ENCODE results near the gene TMEM272. TPM values are rescaled to one million over a fixed set of nuclear protein-coding genes. Genes with fewer than 3 reads are reported as not detected.

TMEM272 gene
- total RNA-seq, 2 experiments from 2014 or later = 1.5 to 1.6 TPM

DNA sequence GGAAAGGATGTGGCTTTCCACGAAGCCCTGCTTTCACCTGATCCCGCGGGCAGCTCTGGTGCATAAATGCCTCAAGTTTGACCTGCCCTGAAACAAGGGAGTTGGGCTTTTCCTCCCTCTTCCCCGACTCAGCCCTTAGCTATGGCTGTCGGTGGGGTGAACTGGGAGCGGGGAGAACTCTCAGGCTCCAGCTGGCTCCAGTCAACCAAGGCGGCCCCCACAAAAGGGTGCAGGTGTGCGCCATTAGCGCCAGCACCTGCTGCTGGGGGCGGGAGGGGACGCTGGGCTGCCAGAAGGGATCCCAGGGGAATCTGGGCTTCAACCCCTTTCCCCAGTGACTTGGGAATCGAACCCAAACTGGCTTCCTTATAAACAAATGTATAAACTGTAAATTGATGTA, 33.9 kb downstream of the TMEM272 start:
- peaks cover 2% of the 10 kb centered on the region for H3K9me3 Mint-ChIP-seq
- no peak for DNase-seq
- peak overlapping the region; percentile 56 for H3K27ac Mint-ChIP-seq
- H3K4me1 Mint-ChIP-seq = peaks cover 54% of the 10 kb centered on the region
- H3K4me3 Mint-ChIP-seq = no peak overlapping the region
- H3K27me3 Mint-ChIP-seq = no peaks in the 10 kb centered on the region
- H3K36me3 Mint-ChIP-seq = peaks cover 24% of the 10 kb centered on the region

DNA sequence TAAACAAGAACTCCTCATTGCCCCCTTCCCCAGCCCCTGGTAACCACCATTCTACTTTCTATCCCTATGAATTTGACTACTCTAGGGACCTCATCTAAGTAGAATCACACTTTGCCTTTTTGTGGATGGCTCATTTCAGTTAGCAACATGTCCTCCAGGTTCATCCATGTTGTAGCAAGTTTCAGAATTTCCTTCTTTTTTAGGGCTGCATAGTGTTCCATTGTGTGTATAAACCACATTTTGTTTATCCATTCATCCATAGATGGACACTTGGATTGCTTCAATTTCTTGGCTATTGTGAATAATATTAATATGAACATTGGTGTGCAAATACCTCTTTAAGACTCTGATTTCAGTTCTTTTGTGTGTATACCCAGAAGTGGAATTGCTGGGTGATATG, 36.2 kb downstream of the TMEM272 start:
- peaks cover 50% of the 10 kb centered on the region for H3K4me1 Mint-ChIP-seq
- H3K36me3 Mint-ChIP-seq = peaks cover 41% of the 10 kb centered on the region
- H3K27me3 Mint-ChIP-seq = no peaks in the 10 kb centered on the region
- H3K9me3 Mint-ChIP-seq = peaks cover 2% of the 10 kb centered on the region
- peak overlapping the region; percentile 46 for H3K27ac Mint-ChIP-seq
- no peak for DNase-seq
- no peak overlapping the region for H3K4me3 Mint-ChIP-seq

DNA sequence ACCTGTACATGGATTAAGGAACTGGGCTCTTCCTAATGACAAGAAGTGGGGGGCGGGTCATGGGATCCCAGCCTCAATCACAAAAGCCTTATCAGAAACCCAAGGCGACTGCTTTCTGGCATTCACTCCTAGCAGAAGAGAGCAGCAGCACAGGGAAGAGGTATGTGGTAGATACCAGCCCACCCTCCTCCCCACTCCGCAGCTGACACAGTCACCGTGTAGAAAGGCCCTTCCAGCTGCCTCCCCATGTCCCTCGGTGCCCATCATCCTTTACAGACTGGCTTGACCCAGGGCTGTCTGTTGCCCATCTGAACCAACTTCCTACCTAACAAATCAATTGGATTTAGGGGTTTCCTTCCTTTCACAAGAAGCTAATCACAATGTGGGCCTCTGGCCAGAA, 37.9 kb downstream of the TMEM272 start:
- peak overlapping the region; percentile 49 for H3K27ac Mint-ChIP-seq
- H3K4me1 Mint-ChIP-seq = peaks cover 54% of the 10 kb centered on the region
- peaks cover 44% of the 10 kb centered on the region for H3K36me3 Mint-ChIP-seq
- peaks cover 2% of the 10 kb centered on the region for H3K9me3 Mint-ChIP-seq
- no peak overlapping the region for H3K4me3 Mint-ChIP-seq
- H3K27me3 Mint-ChIP-seq = no peaks in the 10 kb centered on the region
- no peak for DNase-seq

DNA sequence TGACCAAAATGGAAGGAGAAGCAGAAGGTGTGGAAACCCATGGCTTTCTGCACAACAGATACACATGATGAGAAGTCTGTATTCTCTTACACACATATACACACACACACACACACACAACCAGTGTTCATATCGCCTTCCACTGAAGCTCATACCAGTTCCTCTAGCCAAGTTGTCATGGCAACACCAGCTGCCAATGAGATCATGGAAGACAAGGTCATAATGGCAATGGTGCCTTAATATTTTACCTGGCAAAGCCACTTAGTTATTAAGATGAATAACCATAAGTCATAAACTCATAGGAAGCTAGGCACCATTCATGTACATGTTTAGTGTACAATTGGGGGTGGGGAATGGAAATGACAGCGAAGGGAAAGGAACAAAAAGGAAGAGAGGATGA, 38.4 kb downstream of the TMEM272 start:
- no peak for DNase-seq
- Mint-ChIP-seq H3K9me3 (peaks cover 2% of the 10 kb centered on the region), H3K4me1 (peaks cover 54% of the 10 kb centered on the region), H3K27ac (peak overlapping the region; percentile 98), H3K27me3 (no peaks in the 10 kb centered on the region), H3K4me3 (no peak overlapping the region), H3K36me3 (peaks cover 44% of the 10 kb centered on the region)

DNA sequence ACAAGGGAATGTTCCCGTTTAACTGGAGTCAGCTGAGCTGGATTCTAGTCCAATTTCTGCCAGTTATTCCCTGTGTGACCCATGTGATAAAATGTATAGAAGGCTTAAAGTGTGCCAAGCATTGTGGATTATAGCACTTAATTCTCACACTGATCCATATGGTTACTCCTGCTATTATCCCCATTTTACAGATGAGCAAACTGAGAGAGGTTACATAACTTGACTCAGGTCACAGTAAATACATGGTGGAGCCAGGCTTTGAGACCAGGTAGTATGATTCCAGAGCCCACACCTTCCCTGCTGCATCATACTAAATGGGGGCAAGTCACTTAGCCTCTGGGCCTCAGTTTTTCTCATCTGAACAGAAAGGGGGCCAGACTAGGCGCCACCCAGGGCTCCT, 39.1 kb downstream of the TMEM272 start:
- no peaks in the 10 kb centered on the region for H3K27me3 Mint-ChIP-seq
- no peak for DNase-seq
- peaks cover 55% of the 10 kb centered on the region for H3K4me1 Mint-ChIP-seq
- peak overlapping the region; percentile 95 for H3K4me3 Mint-ChIP-seq
- peaks cover 2% of the 10 kb centered on the region for H3K9me3 Mint-ChIP-seq
- peaks cover 43% of the 10 kb centered on the region for H3K36me3 Mint-ChIP-seq
- peak overlapping the region; percentile 98 for H3K27ac Mint-ChIP-seq

DNA sequence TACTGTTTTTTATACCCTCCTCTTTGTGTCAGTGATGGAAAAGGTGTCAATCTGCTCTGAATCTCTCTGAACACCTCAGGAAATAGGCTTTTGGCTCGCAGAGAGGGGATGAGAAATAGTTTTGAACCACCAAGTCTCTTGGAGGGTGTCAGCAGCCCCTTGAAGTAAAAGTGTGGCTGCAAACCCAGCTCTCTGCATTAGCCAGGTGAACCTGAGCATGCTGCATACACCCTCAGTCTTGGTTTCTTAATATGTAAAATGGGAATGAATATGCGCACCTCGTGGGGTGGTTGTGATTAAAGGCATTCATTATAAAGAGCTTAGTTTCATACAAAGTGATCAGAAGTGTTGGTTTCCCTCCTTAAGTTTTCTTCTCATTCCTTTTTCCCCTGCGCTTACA, 39.7 kb downstream of the TMEM272 start:
- no peaks in the 10 kb centered on the region for H3K27me3 Mint-ChIP-seq
- DNase-seq = no peak
- H3K27ac Mint-ChIP-seq = peak overlapping the region; percentile 98
- peak overlapping the region; percentile 95 for H3K4me3 Mint-ChIP-seq
- peaks cover 2% of the 10 kb centered on the region for H3K9me3 Mint-ChIP-seq
- H3K36me3 Mint-ChIP-seq = peaks cover 43% of the 10 kb centered on the region
- peaks cover 57% of the 10 kb centered on the region for H3K4me1 Mint-ChIP-seq

DNA sequence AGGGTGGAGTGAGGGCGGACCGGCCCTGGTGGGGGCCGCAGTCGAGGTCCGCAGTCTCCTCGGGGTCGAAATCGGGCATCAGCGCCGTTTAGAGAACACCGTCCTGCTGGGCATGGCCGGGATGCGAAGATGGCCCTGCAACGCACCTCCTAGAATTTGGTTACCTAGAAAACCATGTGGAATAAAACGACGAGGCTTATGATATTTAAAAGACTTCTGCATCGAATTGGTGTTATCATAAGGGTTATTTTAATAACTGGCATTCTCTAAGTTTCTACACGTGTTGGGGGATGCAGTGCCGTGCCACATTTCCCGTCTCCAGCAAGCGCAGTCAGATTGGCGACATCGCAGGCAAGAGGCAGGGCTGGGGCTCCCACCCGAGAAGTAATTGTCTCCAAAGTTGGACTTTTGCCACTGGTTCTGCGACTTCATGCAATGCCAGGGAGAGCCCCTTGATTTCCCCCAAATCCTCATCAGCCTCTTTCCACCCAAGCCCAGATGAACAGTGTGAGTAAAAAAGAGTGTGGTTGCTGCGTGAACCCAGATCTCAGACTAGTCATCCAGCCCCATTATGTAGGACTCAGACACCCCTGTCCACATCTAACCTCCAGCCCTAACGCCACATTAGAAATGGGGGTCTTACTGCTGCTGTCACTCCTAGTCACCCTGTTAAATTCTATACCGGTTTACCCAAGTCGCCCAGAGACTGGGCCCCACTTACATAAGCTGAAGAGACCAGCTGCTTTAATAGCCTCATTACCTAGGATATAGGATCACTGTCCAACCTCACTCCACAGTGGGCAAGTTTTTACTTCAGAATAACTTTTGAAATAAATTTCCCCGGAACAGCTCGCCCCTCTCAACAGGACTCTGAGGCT, 40.4 kb downstream of the TMEM272 start:
- Mint-ChIP-seq H3K4me3 (peak overlapping the region; percentile 95), H3K9me3 (peaks cover 2% of the 10 kb centered on the region), H3K27ac (peak overlapping the region; percentile 98), H3K36me3 (peaks cover 39% of the 10 kb centered on the region), H3K4me1 (peaks cover 56% of the 10 kb centered on the region), H3K27me3 (no peaks in the 10 kb centered on the region)
- DNase-seq = peak; percentile 47

DNA sequence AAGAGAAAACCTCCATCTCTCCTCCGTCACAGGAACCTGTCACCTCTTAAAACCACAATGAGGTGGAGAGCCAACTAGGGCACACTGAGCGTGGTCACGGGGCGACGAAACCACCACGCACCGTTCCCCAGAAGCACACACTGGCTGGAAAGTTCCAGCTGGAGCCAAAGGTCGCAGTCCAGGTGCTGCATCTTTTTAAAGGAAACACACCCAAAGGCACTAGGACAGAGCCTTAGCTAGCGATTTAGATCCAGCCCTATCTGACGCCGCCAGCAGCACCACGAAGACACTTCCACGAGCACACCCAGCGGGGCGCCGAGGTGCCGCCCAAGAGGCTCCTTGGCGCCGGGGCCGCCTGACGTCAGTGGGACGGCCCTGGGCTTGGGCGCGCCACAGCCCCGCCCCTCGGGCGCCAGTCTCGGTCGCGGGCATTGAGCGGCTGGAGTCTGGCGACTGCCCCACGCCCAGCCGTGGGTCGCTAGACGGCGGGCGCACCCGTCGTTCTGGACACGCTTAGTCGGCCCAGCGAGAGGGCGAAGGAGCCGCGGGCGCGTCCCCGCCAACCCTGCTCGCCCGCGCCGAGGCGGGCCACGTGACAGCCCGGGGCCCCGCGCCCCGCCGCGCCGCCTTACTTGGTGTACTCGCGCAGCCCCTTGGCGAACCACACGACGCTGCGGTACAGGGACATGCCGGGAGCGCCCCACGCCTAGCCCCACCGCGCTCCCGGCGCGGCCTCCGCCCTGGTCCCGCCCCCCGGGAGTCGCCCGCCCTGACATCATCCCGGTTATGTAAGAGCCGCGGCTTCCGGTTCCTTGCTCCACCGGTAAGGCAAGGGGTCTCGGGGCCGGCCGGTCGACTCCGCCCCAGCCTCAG, 41.3 kb downstream of the TMEM272 start, which contains the start of gene DHRS12:
Gene DHRS12, minus strand, starts transcription at position 742 of the 873 bp plus-strand sequence. CDS start 4,504 bp downstream, outside the sequence.
- DNase-seq = peak; percentile 88
- Mint-ChIP-seq H3K27ac (peak within 1 kb of the TSS; percentile 99), H3K4me3 (peak within 1 kb of the TSS; percentile 95), H3K27me3 (no peaks in the 10 kb centered on the region), H3K4me1 (peaks cover 53% of the 10 kb centered on the region), H3K36me3 (peaks cover 30% of the 10 kb centered on the region), H3K9me3 (peaks cover under 1% of the 10 kb centered on the region)

DNA sequence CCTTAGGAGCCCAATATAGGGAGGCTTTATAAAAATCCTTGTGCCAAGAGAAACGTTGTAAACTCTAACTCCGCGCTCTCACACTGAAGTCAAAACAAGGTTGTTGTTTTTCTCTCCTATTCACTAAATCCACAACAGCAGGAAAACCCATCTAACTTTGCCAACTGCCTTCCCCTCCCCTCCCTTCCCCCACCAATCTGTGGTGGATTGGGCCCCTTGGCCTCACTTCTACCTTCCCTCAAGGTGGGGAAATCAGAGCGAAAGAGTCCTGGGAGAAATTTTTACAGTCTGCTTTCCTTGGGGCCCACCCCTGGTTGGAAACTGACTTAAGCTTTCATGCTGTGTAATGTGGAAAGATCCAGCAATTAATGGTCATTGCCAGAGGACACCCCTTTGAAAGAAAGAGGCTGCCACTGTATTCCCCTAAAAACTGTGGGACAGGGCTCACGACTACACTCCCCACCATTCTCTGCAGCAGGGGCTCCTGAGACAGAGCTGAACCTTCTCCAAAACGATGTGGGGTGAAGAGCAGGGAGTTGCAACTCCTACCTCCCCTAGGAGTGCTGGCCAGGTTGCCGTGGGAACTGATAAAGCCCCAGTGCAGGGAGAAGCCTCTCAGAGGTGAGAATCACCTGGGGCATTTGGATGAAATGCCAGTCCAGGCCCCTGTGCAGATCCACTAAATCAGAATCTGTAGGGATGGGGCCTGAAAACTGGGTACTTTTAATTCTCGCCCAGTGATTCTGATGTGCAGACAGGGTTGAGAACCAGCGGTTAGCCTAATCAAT, 42.2 kb downstream of the TMEM272 start:
- Mint-ChIP-seq H3K27me3 (no peaks in the 10 kb centered on the region), H3K4me3 (peak overlapping the region; percentile 88), H3K36me3 (peaks cover 28% of the 10 kb centered on the region), H3K9me3 (no peaks in the 10 kb centered on the region), H3K4me1 (peaks cover 54% of the 10 kb centered on the region), H3K27ac (peak overlapping the region; percentile 99)
- no peak for DNase-seq

DNA sequence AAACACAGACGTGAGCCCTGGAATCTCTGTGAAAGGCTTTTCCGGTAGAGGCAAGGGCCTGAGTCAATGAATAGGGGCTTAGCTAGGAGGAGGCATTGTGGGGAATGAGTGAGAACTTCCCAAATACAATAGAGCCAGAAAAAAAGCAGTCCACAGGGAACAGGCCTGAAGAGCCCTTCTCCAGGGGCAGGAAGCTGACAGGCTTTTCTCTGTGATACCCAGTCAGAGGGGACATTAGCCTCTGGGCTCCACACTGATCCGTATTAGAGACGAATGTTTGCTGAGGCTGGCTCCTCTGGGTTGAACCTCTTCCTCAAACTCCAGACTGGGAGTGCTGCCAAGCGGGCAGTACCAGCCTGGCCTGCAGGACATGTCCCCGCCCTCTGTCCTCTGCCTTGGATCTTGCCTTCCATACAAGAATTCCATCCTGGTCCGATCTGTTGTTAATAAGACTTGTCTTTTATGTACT, 43.3 kb downstream of the TMEM272 start:
- H3K4me3 Mint-ChIP-seq = no peak overlapping the region
- no peak for DNase-seq
- H3K27me3 Mint-ChIP-seq = no peaks in the 10 kb centered on the region
- no peaks in the 10 kb centered on the region for H3K9me3 Mint-ChIP-seq
- peaks cover 49% of the 10 kb centered on the region for H3K4me1 Mint-ChIP-seq
- H3K36me3 Mint-ChIP-seq = peaks cover 27% of the 10 kb centered on the region
- H3K27ac Mint-ChIP-seq = peak overlapping the region; percentile 99

DNA sequence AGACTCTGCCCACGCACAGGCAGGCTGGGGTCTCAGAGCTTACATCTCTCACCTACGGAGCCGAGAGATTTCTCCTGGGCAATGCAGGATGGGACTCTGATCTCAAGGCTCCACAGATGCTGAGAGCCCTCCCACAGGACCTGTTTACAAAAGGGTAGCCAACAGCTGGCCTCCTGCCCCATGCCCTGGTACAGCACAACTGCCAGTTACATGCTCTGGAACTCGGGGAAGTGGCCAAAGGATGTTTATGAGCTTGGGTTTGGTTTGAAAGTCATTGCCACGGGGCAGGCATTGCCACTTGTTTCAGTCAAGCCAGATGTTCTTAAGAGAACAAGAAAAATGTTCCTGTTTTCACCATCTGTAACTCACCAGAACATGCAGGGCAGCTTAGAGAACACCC, 44.5 kb downstream of the TMEM272 start:
- H3K9me3 Mint-ChIP-seq = no peaks in the 10 kb centered on the region
- H3K27me3 Mint-ChIP-seq = no peaks in the 10 kb centered on the region
- no peak overlapping the region for H3K4me3 Mint-ChIP-seq
- H3K36me3 Mint-ChIP-seq = peaks cover 15% of the 10 kb centered on the region
- DNase-seq = no peak
- peaks cover 37% of the 10 kb centered on the region for H3K4me1 Mint-ChIP-seq
- H3K27ac Mint-ChIP-seq = no peak overlapping the region

DNA sequence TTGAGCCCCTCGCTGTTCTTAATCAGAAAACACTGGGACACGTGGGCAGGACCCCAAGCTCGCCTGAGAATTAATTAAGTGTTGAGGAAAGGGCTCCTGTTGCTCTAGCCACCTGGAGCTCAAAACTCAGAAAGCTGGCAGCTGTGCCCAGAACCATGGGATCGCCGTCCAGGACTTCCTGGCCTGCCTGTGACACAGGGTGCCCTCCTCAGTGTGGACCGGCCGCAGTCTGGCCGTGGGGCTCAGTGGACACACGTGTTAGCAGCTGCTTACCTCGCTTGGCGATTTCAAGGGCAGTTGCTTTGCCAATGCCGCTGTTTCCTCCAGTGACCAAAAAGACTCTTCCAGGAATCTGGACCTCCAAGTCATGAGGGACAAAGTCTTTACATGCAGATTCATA, 45.7 kb downstream of the TMEM272 start:
- DNase-seq = no peak
- no peaks in the 10 kb centered on the region for H3K27me3 Mint-ChIP-seq
- H3K4me1 Mint-ChIP-seq = peaks cover 28% of the 10 kb centered on the region
- H3K36me3 Mint-ChIP-seq = peaks cover 3% of the 10 kb centered on the region
- no peak overlapping the region for H3K4me3 Mint-ChIP-seq
- no peak overlapping the region for H3K27ac Mint-ChIP-seq
- no peaks in the 10 kb centered on the region for H3K9me3 Mint-ChIP-seq

DNA sequence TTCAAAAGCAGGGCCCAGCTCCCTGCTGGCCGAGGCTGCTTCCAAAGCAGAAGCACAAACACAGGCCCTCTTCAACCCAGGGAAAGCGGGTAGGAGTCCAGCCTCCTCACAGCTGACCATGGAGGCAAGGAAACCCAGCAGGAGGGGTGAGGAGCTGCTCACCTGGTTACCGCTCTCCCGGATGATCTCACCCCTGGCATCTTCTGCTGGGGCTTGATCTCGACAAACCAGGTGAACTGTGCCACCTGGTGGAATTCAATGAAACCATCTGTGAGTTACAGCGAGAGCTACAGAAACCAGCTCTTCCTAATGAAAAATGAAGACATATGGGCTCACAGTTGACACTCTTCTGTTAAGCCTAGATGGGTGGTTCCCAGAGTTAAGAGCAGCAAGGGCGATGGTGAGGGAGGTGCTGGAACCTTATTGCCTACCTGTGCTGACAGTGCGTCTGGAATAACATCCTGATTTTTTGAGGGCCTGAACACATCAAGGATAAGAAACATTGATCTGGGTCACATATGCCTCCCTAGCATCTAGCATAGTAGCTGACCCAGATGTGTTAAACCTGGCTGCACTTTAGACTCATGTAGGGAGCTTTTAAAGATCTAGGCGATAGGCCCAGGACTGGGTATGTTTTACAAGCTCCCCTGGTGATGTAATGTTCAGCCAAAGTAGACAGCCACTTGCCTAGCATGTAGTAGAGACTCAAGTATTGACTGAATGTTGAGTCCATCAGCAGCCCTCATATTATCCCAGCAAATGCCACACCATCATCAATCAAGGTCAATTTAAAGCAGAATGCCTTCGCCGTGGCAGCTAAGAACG, 47.1 kb downstream of the TMEM272 start:
- H3K27ac Mint-ChIP-seq = no peak overlapping the region
- no peak overlapping the region for H3K4me3 Mint-ChIP-seq
- no peaks in the 10 kb centered on the region for H3K27me3 Mint-ChIP-seq
- peaks cover 1% of the 10 kb centered on the region for H3K36me3 Mint-ChIP-seq
- H3K4me1 Mint-ChIP-seq = peaks cover 38% of the 10 kb centered on the region
- peak; percentile 56 for DNase-seq
- H3K9me3 Mint-ChIP-seq = no peaks in the 10 kb centered on the region

DNA sequence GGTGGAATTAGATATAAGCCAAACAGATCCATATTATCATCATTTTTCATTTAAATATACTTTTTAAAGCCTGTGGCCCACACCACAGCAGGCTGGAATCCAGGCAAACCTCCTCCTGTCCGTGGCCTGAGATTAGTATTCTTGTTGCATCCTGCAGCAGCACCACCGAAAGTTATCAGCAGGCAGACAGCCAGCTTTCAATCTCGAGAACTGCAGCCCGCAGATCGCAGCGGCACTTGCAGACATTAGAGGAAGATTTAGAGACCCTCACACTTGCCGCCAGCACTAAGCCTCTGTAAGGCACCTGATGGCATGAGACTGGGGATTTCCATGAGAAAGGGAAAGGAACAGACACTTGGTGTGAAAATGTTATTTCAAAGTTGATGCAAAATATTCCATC, 48.4 kb downstream of the TMEM272 start:
- no peak overlapping the region for H3K4me3 Mint-ChIP-seq
- H3K27ac Mint-ChIP-seq = no peak overlapping the region
- DNase-seq = no peak
- no peaks in the 10 kb centered on the region for H3K9me3 Mint-ChIP-seq
- peaks cover 4% of the 10 kb centered on the region for H3K36me3 Mint-ChIP-seq
- no peaks in the 10 kb centered on the region for H3K27me3 Mint-ChIP-seq
- H3K4me1 Mint-ChIP-seq = peaks cover 27% of the 10 kb centered on the region
